H9 (cell line): Measurements from ENCODE around the gene SLC25A19. TPM values are rescaled to one million over a fixed set of nuclear protein-coding genes. Genes with fewer than 3 reads are reported as not detected.

Experiments
- DNase-seq: peaks from one replicate; pipeline ENCODE4 v3.0.0-alpha.2; 2017
- H2AFZ ChIP-seq: one replicate; pipeline ENCODE4 v1.6.1; 2013; ENCODE audit warnings: mild to moderate bottlenecking, low read length, control low read depth, moderate library complexity
- H2AK5ac ChIP-seq: 2 replicates; pipeline ENCODE4 v1.6.1; 2013; ENCODE audit warnings: low read length, control low read depth, mixed read lengths; ENCODE audit not compliant: insufficient read length
- H2BK120ac ChIP-seq: one replicate; pipeline ENCODE4 v1.6.1; 2013; ENCODE audit warnings: low read depth, mild to moderate bottlenecking, low read length, control low read depth, inconsistent platforms; ENCODE audit not compliant: poor library complexity, severe bottlenecking
- H2BK12ac ChIP-seq: 2 replicates; pipeline ENCODE4 v1.6.1; 2013; ENCODE audit warnings: low read length, control low read depth, mixed read lengths, low read depth; ENCODE audit not compliant: insufficient read length
- H2BK15ac ChIP-seq: 2 replicates; pipeline ENCODE4 v1.6.1; 2013; ENCODE audit warnings: low read depth, low read length, control low read depth
- H2BK20ac ChIP-seq: one replicate; pipeline ENCODE4 v1.6.1; 2013; ENCODE audit warnings: low read depth, mild to moderate bottlenecking, low read length, control low read depth, inconsistent platforms; ENCODE audit not compliant: poor library complexity, severe bottlenecking
- H2BK5ac ChIP-seq: 2 replicates; pipeline ENCODE4 v1.6.1; 2013; ENCODE audit warnings: low read length, control low read depth, mixed read lengths; ENCODE audit not compliant: insufficient read length
- H3K14ac ChIP-seq: 2 replicates; pipeline ENCODE4 v1.6.1; 2013; ENCODE audit warnings: low read length, control low read depth; ENCODE audit not compliant: insufficient read depth
- H3K18ac ChIP-seq: 2 replicates; pipeline ENCODE4 v1.6.1; 2013; ENCODE audit warnings: low read depth, mild to moderate bottlenecking, mixed read lengths, low read length, control low read depth; ENCODE audit not compliant: insufficient read length
- H3K23ac ChIP-seq: 2 replicates; pipeline ENCODE4 v1.6.1; 2013; ENCODE audit warnings: low read length, control low read depth, mixed read lengths, low read depth; ENCODE audit not compliant: insufficient read length
- H3K23me2 ChIP-seq: 2 replicates; pipeline ENCODE4 v1.6.1; 2013; ENCODE audit warnings: low read depth, mild to moderate bottlenecking, mixed read lengths, low read length, control low read depth; ENCODE audit not compliant: insufficient read length, poor library complexity, severe bottlenecking
- H3K27ac ChIP-seq: 2 replicates; pipeline ENCODE4 v1.5.1; 2013; ENCODE audit warnings: low read length, control low read depth, mixed read lengths, low read depth; ENCODE audit not compliant: insufficient read length
- H3K27me3 ChIP-seq: 2 replicates; pipeline ENCODE4 v1.6.1; 2013; ENCODE audit warnings: low read length, control low read depth, inconsistent platforms; ENCODE audit not compliant: insufficient read depth
- H3K4ac ChIP-seq: 2 replicates; pipeline ENCODE4 v1.6.1; 2013; ENCODE audit warnings: low read depth, mild to moderate bottlenecking, control low read depth, inconsistent platforms, low read length, moderate library complexity
- H3K4me1 ChIP-seq: 2 replicates; pipeline ENCODE4 v1.6.1; 2013; ENCODE audit warnings: low read length, control low read depth, inconsistent platforms; ENCODE audit not compliant: insufficient read depth
- H3K4me2 ChIP-seq: 2 replicates; pipeline ENCODE4 v1.6.1; 2013; ENCODE audit warnings: low read length, control low read depth, mixed read lengths; ENCODE audit not compliant: insufficient read length, insufficient read depth
- H3K56ac ChIP-seq: 2 replicates; pipeline ENCODE4 v1.6.1; 2013; ENCODE audit warnings: low read depth, mild to moderate bottlenecking, mixed read lengths, low read length, control low read depth; ENCODE audit not compliant: insufficient read length
- H3K79me1 ChIP-seq: 2 replicates; pipeline ENCODE4 v1.6.1; 2013; ENCODE audit warnings: low read depth, mild to moderate bottlenecking, moderate library complexity, low read length, control low read depth, inconsistent platforms; ENCODE audit not compliant: insufficient read depth, poor library complexity, severe bottlenecking
- H3K79me2 ChIP-seq: 2 replicates; pipeline ENCODE4 v1.6.1; 2013; ENCODE audit warnings: low read length, control low read depth, inconsistent platforms; ENCODE audit not compliant: insufficient read depth
- H3K9ac ChIP-seq: 2 replicates; pipeline ENCODE4 v1.6.1; 2013; ENCODE audit warnings: low read length, control low read depth, mixed read lengths; ENCODE audit not compliant: insufficient read length; ENCODE audit errors: extremely low read depth
- H3K9me3 ChIP-seq: one replicate; pipeline ENCODE4 v1.6.1; 2013; ENCODE audit warnings: low read depth, low read length, inconsistent platforms; ENCODE audit not compliant: control insufficient read depth
- H3T11ph ChIP-seq: one replicate; pipeline ENCODE4 v1.6.1; 2013; ENCODE audit warnings: mild to moderate bottlenecking, low read length, control low read depth, inconsistent platforms
- H4K20me1 ChIP-seq: one replicate; pipeline ENCODE4 v1.6.1; 2013; ENCODE audit not compliant: control insufficient read depth, insufficient read length, insufficient read depth
- H4K5ac ChIP-seq: 2 replicates; pipeline ENCODE4 v1.6.1; 2013; ENCODE audit warnings: low read depth, mild to moderate bottlenecking, mixed read lengths, low read length, control low read depth; ENCODE audit not compliant: insufficient read length
- H4K8ac ChIP-seq: replicated peaks from 2 replicates; pipeline ENCODE4 v1.6.1; 2013; ENCODE audit warnings: low read length, control low read depth, mixed read lengths, low read depth; ENCODE audit not compliant: insufficient read length
- H4K91ac ChIP-seq: 2 replicates; pipeline ENCODE4 v1.6.1; 2013; ENCODE audit warnings: low read depth, mild to moderate bottlenecking, moderate library complexity, mixed read lengths, low read length, control low read depth; ENCODE audit not compliant: insufficient read length
- H3K27ac Mint-ChIP-seq, 3 experiments: 2 replicates in 2 of 3; 3 replicates in 1 of 3; pipeline ENCODE4 v1.8.0; 2020 to 2021; ENCODE audit warnings: mixed read lengths in 3 of 3, mild to moderate bottlenecking in 1 of 3, moderate library complexity in 1 of 3
- H3K27me3 Mint-ChIP-seq: 2 replicates; pipeline ENCODE4 v1.8.0; 2021; ENCODE audit warnings: low read depth, mild to moderate bottlenecking, moderate library complexity, mixed read lengths
- H3K36me3 Mint-ChIP-seq, 3 experiments: 2 replicates in 2 of 3; 3 replicates in 1 of 3; pipeline ENCODE4 v1.8.0; 2020 to 2021; ENCODE audit warnings: low read depth in 3 of 3, mixed read lengths in 3 of 3; ENCODE audit not compliant: insufficient read depth in 1 of 3
- H3K4me1 Mint-ChIP-seq, 2 experiments: 2 replicates each; pipeline ENCODE4 v1.8.0; 2020; ENCODE audit warnings: mixed read lengths in 2 of 2
- H3K4me3 Mint-ChIP-seq, 2 experiments: 2 replicates in 1 of 2; 3 replicates in 1 of 2; pipeline ENCODE4 v1.8.0; 2020 to 2021; ENCODE audit warnings: mild to moderate bottlenecking in 2 of 2, mixed read lengths in 2 of 2, moderate library complexity in 1 of 2
- H3K9me3 Mint-ChIP-seq, 2 experiments: 2 replicates in 1 of 2; 3 replicates in 1 of 2; pipeline ENCODE4 v1.8.0; 2020; ENCODE audit warnings: mild to moderate bottlenecking in 2 of 2, mixed read lengths in 2 of 2, moderate library complexity in 1 of 2
- WGBS: extraction: QIAGEN DNeasy Blood & Tissue Kit; methylation state at CpG from one replicate; pipeline ENCODE4 v1.1.7; 2013; ENCODE audit warnings: missing lambda C conversion rate, low lambda C conversion rate, mixed read lengths; ENCODE audit not compliant: insufficient read length; ENCODE audit errors: extremely low coverage; 5-methylcytosine and 5-hydroxymethylcytosine counted together
- total RNA-seq: library from RNA; stranded (reverse); gene quantifications from 2 replicates; pipeline ENCODE4 v1.2.1, GENCODE V29; 2021
- TF ChIP-seq, protein P1 (sequence below): fragments of 200-600 bp; sonication (generic); conservative IDR thresholded peaks from 3 replicates; pipeline ENCODE4 v1.8.0; 2021; ENCODE audit warnings: antibody characterized with exemption, mild to moderate bottlenecking

Gene SLC25A19
- total RNA-seq, 1 experiment from 2014 or later: 24.2 TPM

- H4K91ac ChIP-seq: no peak overlapping the region
- Mint-ChIP-seq H3K9me3 (no peaks in the 10 kb centered on the region), H3K36me3 (no peaks in the 10 kb centered on the region; a peak in 1 of 7 replicates), H3K4me1 (no peaks in the 10 kb centered on the region), H3K27me3 (no peaks in the 10 kb centered on the region), H3K27ac (no peak overlapping the region; a peak in 1 of 7 replicates), H3K4me3 (no peak overlapping the region)
- H3K23me2 ChIP-seq: no peaks in the 10 kb centered on the region
- H4K20me1 ChIP-seq: no peaks in the 10 kb centered on the region
- no peak overlapping the region for H2BK120ac ChIP-seq
- no peak overlapping the region for H3T11ph ChIP-seq
- no peaks in the 10 kb centered on the region for H3K79me2 ChIP-seq
- H3K27ac ChIP-seq: no peak overlapping the region
- DNase-seq: no peak
- no peak overlapping the region for H3K4me2 ChIP-seq
- no peaks in the 10 kb centered on the region for H3K79me1 ChIP-seq
- no peak overlapping the region for H2BK5ac ChIP-seq
- H3K4me1 ChIP-seq: no peaks in the 10 kb centered on the region
- no peak overlapping the region for H3K14ac ChIP-seq
- H3K9me3 ChIP-seq: no peaks in the 10 kb centered on the region
- H2AK5ac ChIP-seq: no peak overlapping the region
- H4K5ac ChIP-seq: no peak overlapping the region
- H3K27me3 ChIP-seq: no peaks in the 10 kb centered on the region
- H3K56ac ChIP-seq: no peak overlapping the region
- no peak overlapping the region for H3K23ac ChIP-seq
- WGBS: no CpG with 5 or more reads among the region's 7 CpGs
- no peak overlapping the region for H3K4ac ChIP-seq
- H2AFZ ChIP-seq: no peak overlapping the region
- no peak overlapping the region for H3K9ac ChIP-seq
- no peak overlapping the region for H3K18ac ChIP-seq
- H4K8ac ChIP-seq: no peak overlapping the region
- no peak overlapping the region for H2BK12ac ChIP-seq
- TF ChIP-seq, protein P1, sequence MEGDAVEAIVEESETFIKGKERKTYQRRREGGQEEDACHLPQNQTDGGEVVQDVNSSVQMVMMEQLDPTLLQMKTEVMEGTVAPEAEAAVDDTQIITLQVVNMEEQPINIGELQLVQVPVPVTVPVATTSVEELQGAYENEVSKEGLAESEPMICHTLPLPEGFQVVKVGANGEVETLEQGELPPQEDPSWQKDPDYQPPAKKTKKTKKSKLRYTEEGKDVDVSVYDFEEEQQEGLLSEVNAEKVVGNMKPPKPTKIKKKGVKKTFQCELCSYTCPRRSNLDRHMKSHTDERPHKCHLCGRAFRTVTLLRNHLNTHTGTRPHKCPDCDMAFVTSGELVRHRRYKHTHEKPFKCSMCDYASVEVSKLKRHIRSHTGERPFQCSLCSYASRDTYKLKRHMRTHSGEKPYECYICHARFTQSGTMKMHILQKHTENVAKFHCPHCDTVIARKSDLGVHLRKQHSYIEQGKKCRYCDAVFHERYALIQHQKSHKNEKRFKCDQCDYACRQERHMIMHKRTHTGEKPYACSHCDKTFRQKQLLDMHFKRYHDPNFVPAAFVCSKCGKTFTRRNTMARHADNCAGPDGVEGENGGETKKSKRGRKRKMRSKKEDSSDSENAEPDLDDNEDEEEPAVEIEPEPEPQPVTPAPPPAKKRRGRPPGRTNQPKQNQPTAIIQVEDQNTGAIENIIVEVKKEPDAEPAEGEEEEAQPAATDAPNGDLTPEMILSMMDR: no peak
- no peak overlapping the region for H2BK15ac ChIP-seq
- H2BK20ac ChIP-seq: no peak overlapping the region
These were observed 11.0 kb upstream of the SLC25A19 start for GRCh38 chr17:75300280-75300679.
